A549 (cell line): ENCODE measurements around the gene PILRB. TPM values are rescaled to one million over a fixed set of nuclear protein-coding genes. Genes with fewer than 3 reads are reported as not detected.
"Not testable (repeated sequence)": the region's sequence is repeated elsewhere in the genome, so short reads cannot be mapped to it uniquely, and the experiment has no call there.

ENCODE experiments used
- ATAC-seq, 2 experiments: fragments of 200-7000 bp in 1 of 2; fragments of >200 bp in 1 of 2; cut with Nextera tagmentation in 1 of 2; cut with Tn5 transposase in 1 of 2; 3 replicates each; pipeline versions ENCODE4 v1.8.0 to v1.9.1; 2018 to 2020; ENCODE audit warnings: mild to moderate bottlenecking in 1 of 2, moderate library complexity in 1 of 2
- CTCF ChIA-PET: fragments of 300-600 bp; sonication (Branson Sonifier 250); formaldehyde crosslinking; extraction: SDS; loops from one replicate; lab custom pipeline; 2021; ENCODE audit warnings: antibody characterized with exemption, inconsistent platforms; lab: Yijun Ruan, JAX
- POLR2A ChIA-PET: fragments of 350-600 bp; formaldehyde crosslinking; extraction: SDS; loops from one replicate; lab custom pipeline; 2021; ENCODE audit warnings: antibody characterized with exemption, inconsistent platforms; lab: Yijun Ruan, JAX
- DNase-seq, 2 experiments: peaks; one replicate each; pipeline versions ENCODE4 v3.0.0 to v3.0.0-alpha.2; 2011 to 2016; ENCODE audit warnings: low read depth in 1 of 2, low spot score in 1 of 2
- FAIRE-seq: peaks from 2 replicates; lab custom pipeline; 2011; peaks lifted over from hg19 to GRCh38; lab: Jason Lieb, UNC
- H3K27ac ChIP-seq, 2 experiments: fragments of >200 bp; sonication (Bioruptor Twin); formaldehyde crosslinking; 3 replicates each; pipeline ENCODE4 v1.5.1; 2016 to 2017
- H3K4me1 ChIP-seq: fragments of >200 bp; sonication (Bioruptor Twin); formaldehyde crosslinking; 3 replicates; pipeline ENCODE4 v1.6.1; 2016
- H3K4me2 ChIP-seq: fragments of >200 bp; sonication (Bioruptor Twin); formaldehyde crosslinking; 3 replicates; pipeline ENCODE4 v1.6.1; 2016
- H3K4me3 ChIP-seq: fragments of >200 bp; sonication (Bioruptor Twin); formaldehyde crosslinking; 3 replicates; pipeline ENCODE4 v1.5.1; 2016
- H3K9me3 ChIP-seq: fragments of >200 bp; sonication (Bioruptor Twin); formaldehyde crosslinking; 3 replicates; pipeline ENCODE4 v1.6.1; 2016
- CBX2 ChIP-seq: fragments of 200-600 bp; sonication (generic); IDR thresholded peaks from 2 replicates; pipeline ENCODE4 v1.6.1; 2016; ENCODE audit warnings: low read depth, mild to moderate bottlenecking, borderline replicate concordance
- CBX8 ChIP-seq: fragments of 200-600 bp; sonication (generic); IDR thresholded peaks from 2 replicates; pipeline ENCODE4 v1.6.1; 2016
- CHD4 ChIP-seq: fragments of 200-600 bp; sonication (generic); IDR thresholded peaks from 2 replicates; pipeline ENCODE4 v1.6.1; 2016; ENCODE audit warnings: antibody characterized with exemption, mild to moderate bottlenecking, borderline replicate concordance
- EHF ChIP-seq: fragments of 250-450 bp; sonication (Bioruptor Pico); IDR thresholded peaks from 2 replicates; pipeline ENCODE4 v1.5.0; 2020; ENCODE audit warnings: mild to moderate bottlenecking
- EP300 ChIP-seq, 2 experiments: fragments of >200 bp; sonication (Bioruptor Twin); formaldehyde crosslinking; IDR thresholded peaks; 2 replicates in 1 of 2; 3 replicates in 1 of 2; pipeline ENCODE4 v1.6.1; 2016 to 2017
- ESRRA ChIP-seq: fragments of 150-350 bp; IDR thresholded peaks from 2 replicates; pipeline ENCODE4 v1.6.1; 2014; ENCODE audit warnings: mild to moderate bottlenecking, low read length, borderline replicate concordance
- KDM5A ChIP-seq: fragments of 200-600 bp; sonication (generic); IDR thresholded peaks from 2 replicates; pipeline ENCODE4 v1.6.1; 2016; ENCODE audit warnings: antibody characterized with exemption, mild to moderate bottlenecking
- MYC ChIP-seq: IDR thresholded peaks from 2 replicates; pipeline ENCODE4 v1.6.1; 2012; ENCODE audit warnings: mild to moderate bottlenecking, inconsistent platforms, low read length, improper control_type of control experiment, borderline replicate concordance
- NFE2L2 ChIP-seq: fragments of 150-350 bp; conservative IDR thresholded peaks from 2 replicates; pipeline ENCODE4 v1.6.1; 2014; ENCODE audit warnings: low read length
- NPAS2 ChIP-seq: fragments of 250-450 bp; sonication (Bioruptor Pico); IDR thresholded peaks from 2 replicates; pipeline ENCODE4 v1.8.0; 2022; ENCODE audit warnings: mild to moderate bottlenecking, moderate library complexity, borderline replicate concordance
- PHF8 ChIP-seq: fragments of 200-600 bp; sonication (generic); IDR thresholded peaks from 2 replicates; pipeline ENCODE4 v1.6.1; 2016; ENCODE audit warnings: low read depth, mild to moderate bottlenecking, antibody characterized with exemption, moderate library complexity, borderline replicate concordance
- POLR2AphosphoS2 ChIP-seq: conservative IDR thresholded peaks from 2 replicates; pipeline ENCODE4 v1.6.1; 2012; ENCODE audit warnings: low read length, improper control_type of control experiment, inconsistent platforms
- RNF2 ChIP-seq: fragments of 200-600 bp; sonication (generic); IDR thresholded peaks from 2 replicates; pipeline ENCODE4 v1.6.1; 2016; ENCODE audit warnings: low read depth, mild to moderate bottlenecking, antibody characterized with exemption, moderate library complexity, borderline replicate concordance
- ZC3H11A ChIP-seq: fragments of 450-650 bp; IDR thresholded peaks from 2 replicates; pipeline ENCODE4 v1.6.1; 2014; ENCODE audit warnings: antibody characterized with exemption, mild to moderate bottlenecking
- ZFP36 ChIP-seq: fragments of 450-650 bp; IDR thresholded peaks from 2 replicates; pipeline ENCODE4 v1.6.1; 2014; ENCODE audit warnings: borderline replicate concordance; ENCODE audit not compliant: partially characterized antibody
- WGBS: methylation state at CpG from one replicate; pipeline ENCODE4 v1.1.6; 2017; ENCODE audit errors: missing lambda C conversion rate; 5-methylcytosine and 5-hydroxymethylcytosine counted together
- polyA plus RNA-seq, 4 experiments: library from polyadenylated mRNA; depleted of rRNA in 3 of 4; stranded (reverse); fragments of >200 nt; fragmentation: RNase III in 1 of 4; extraction: RNeasy Plus Mini Kit Qiagen cat#74134 plus additional on column Dnase treatment in 1 of 4; gene quantifications; 2 replicates in 3 of 4; 3 replicates in 1 of 4; pipeline ENCODE4 v1.2.3, GENCODE V29; 2011 to 2017
- TF ChIP-seq, protein P1 (sequence below): IDR thresholded peaks from 2 replicates; pipeline ENCODE4 v1.6.1; 2012
- TF ChIP-seq, protein P2 (sequence below): fragments of >200 bp; sonication (Bioruptor Twin); formaldehyde crosslinking; IDR thresholded peaks from 3 replicates; pipeline ENCODE4 v1.5.1; 2016
- TF ChIP-seq, protein P3 (sequence below): fragments of >200 bp; sonication (Bioruptor Twin); formaldehyde crosslinking; IDR thresholded peaks from 2 replicates; pipeline ENCODE4 v1.6.1; 2016

PILRB gene
- polyA plus RNA-seq, 2 of the 4 experiments (the other 2 are of a cell fraction), result 24.9 to 47.8 TPM

DNA sequence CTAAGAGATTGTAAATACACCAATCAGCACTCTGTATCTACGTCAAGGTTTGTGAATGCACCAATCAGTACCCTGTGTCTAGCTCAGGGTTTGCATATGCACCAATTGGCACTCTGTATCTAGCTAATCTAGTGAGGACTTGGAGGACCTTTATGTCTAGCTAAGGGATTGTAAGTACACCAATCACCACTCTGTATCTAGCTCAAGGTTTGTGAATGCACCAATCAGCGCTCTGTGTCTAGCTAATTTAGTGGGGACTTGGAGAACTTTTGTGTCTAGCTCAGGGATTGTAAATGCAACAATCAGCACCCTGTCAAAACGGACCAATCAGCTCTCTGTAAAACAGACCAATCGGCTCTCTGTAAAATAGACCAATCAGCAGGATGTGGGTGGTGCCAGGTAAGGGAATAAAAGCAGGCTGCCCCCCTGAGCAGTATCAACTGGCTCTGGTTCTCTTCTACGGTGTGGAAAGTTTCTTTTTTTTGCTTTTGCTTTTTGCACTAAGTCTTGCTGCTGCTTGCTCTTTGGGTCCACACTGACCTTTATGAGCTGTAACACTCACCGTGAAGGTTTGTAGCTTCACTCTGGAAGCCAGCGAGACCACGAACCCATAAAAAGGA, 24.4 kb downstream of the PILRB start:
- H3K4me1 ChIP-seq, POLR2A ChIA-PET, H3K9me3 ChIP-seq, FAIRE-seq, ATAC-seq, H3K4me3 ChIP-seq, H3K27ac ChIP-seq, H3K4me2 ChIP-seq: not testable (repeated sequence)
- CTCF ChIA-PET, result interaction anchor here (1.1 to 3.6 kb wide), 2 partner anchors 11 to 25 kb away, joined by 3 to 15 read pairs; no protein-coding TSS in a partner anchor
- 68% methylated on average over 8 of the region's 8 CpGs for WGBS
- DNase-seq, result peak in 1 of 2 experiments; percentile 38

DNA sequence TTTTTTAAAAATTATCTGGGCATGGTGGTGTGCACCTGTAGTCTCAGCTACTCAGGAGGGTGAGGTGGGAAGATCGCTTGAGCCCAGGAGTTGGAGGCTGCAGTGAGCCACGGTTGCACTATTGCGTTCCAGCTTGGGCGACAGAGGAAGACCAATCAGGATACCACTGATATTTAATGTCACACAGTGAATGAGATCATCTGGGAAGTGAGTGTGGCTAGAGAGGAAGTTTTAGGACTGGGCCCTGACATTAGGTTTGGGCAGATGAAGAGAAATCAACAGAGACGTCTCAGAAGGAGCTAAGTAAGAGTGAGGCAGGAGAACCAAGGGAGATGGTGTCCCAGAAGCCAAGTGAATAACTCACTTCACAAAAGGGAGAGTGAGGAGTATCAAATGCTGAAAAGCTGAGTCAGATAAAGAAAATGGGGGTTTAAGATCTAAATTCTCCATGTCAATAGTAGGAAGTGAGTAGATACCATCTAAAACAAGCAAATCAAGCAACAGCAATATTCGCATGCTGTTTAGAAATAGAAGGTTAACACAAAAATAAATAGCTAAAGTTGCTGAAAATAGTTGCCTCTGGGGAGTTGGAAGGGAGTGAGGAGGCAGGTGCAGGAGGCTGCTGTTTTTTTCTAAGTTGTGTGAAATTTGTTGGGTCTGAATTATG, 26.8 kb downstream of the PILRB start:
- H3K4me3 ChIP-seq, result no peak overlapping the region
- CTCF ChIA-PET, result interaction anchor here (0.6 to 3.6 kb wide), 2 partner anchors 18 to 22 kb away, joined by 3 to 15 read pairs; no protein-coding TSS in a partner anchor
- no peak overlapping the region for H3K4me2 ChIP-seq
- H3K4me1 ChIP-seq, result no peaks in the 10 kb centered on the region
- no peaks in the 10 kb centered on the region for H3K9me3 ChIP-seq
- ATAC-seq (no peak), DNase-seq (no peak), FAIRE-seq (no peak)
- WGBS, result 82% methylated on average over 6 of the region's 6 CpGs
- no peak overlapping the region for H3K27ac ChIP-seq
- TF ChIP-seq MYC, result no peak
- TF ChIP-seq NFE2L2, result no peak
- TF ChIP-seq CBX8, result no peak
- TF ChIP-seq, protein P1, sequence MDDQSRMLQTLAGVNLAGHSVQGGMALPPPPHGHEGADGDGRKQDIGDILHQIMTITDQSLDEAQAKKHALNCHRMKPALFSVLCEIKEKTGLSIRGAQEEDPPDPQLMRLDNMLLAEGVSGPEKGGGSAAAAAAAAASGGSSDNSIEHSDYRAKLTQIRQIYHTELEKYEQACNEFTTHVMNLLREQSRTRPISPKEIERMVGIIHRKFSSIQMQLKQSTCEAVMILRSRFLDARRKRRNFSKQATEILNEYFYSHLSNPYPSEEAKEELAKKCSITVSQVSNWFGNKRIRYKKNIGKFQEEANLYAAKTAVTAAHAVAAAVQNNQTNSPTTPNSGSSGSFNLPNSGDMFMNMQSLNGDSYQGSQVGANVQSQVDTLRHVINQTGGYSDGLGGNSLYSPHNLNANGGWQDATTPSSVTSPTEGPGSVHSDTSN, result no peak
- TF ChIP-seq ZFP36, result no peak
- TF ChIP-seq ZC3H11A, result no peak
- TF ChIP-seq EP300 (IDR thresholded peaks at IDR 0.05), result no peak
- TF ChIP-seq RNF2, result no peak
- POLR2A ChIA-PET, result interaction anchor here (2.2 kb wide), 1 partner anchor 44 kb away, joined by 6 read pairs; the partner anchor contains the start of gene ZCWPW1

GRCh38 chr7:100386940-100387339, 29.0 kb downstream of the PILRB start:
- Histone ChIP-seq H3K4me2 (no peak overlapping the region), H3K4me3 (no peak overlapping the region), H3K9me3 (no peaks in the 10 kb centered on the region), H3K27ac (no peak overlapping the region), H3K4me1 (no peaks in the 10 kb centered on the region)
- 79% methylated on average over 5 of the region's 5 CpGs for WGBS
- no peak for DNase-seq
- ChIA-PET CTCF (interaction anchor here (0.6 to 0.9 kb wide), 2 partner anchors 9 to 20 kb away, joined by 3 to 4 read pairs; no protein-coding TSS in a partner anchor), POLR2A (interaction anchor here (2.2 kb wide), 1 partner anchor 42 kb away, joined by 6 read pairs; the partner anchor contains the start of gene ZCWPW1)
- no peak for ATAC-seq
- no peak for FAIRE-seq
- no peak for TF ChIP-seq EHF
- TF ChIP-seq RNF2, result no peak
- TF ChIP-seq, protein P2, sequence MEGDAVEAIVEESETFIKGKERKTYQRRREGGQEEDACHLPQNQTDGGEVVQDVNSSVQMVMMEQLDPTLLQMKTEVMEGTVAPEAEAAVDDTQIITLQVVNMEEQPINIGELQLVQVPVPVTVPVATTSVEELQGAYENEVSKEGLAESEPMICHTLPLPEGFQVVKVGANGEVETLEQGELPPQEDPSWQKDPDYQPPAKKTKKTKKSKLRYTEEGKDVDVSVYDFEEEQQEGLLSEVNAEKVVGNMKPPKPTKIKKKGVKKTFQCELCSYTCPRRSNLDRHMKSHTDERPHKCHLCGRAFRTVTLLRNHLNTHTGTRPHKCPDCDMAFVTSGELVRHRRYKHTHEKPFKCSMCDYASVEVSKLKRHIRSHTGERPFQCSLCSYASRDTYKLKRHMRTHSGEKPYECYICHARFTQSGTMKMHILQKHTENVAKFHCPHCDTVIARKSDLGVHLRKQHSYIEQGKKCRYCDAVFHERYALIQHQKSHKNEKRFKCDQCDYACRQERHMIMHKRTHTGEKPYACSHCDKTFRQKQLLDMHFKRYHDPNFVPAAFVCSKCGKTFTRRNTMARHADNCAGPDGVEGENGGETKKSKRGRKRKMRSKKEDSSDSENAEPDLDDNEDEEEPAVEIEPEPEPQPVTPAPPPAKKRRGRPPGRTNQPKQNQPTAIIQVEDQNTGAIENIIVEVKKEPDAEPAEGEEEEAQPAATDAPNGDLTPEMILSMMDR, result no peak
- TF ChIP-seq PHF8, result no peak
- TF ChIP-seq ESRRA, result no peak
- TF ChIP-seq CBX2, result no peak
- TF ChIP-seq KDM5A, result no peak
- no peak for TF ChIP-seq NFE2L2
- TF ChIP-seq POLR2AphosphoS2, result no peak

- no peak for DNase-seq
- CTCF ChIA-PET, result interaction anchor here (0.7 to 0.9 kb wide), 2 partner anchors 19 to 21 kb away, joined by 3 to 4 read pairs; no protein-coding TSS in a partner anchor
- Histone ChIP-seq H3K9me3 (no peaks in the 10 kb centered on the region), H3K4me1 (no peaks in the 10 kb centered on the region), H3K4me2 (no peak overlapping the region), H3K27ac (no peak overlapping the region), H3K4me3 (no peak overlapping the region)
- POLR2A ChIA-PET, result no interaction called here
- no peak for FAIRE-seq
- ATAC-seq, result no peak
- 62% methylated on average over 2 of the region's 2 CpGs for WGBS
- TF ChIP-seq CHD4, result no peak
- TF ChIP-seq, protein P3, sequence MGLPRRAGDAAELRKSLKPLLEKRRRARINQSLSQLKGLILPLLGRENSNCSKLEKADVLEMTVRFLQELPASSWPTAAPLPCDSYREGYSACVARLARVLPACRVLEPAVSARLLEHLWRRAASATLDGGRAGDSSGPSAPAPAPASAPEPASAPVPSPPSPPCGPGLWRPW, result no peak
- TF ChIP-seq NPAS2 (CRISPR knock-in tag), result no peak
These were observed 29.8 kb downstream of the PILRB start for GRCh38 chr7:100387695-100388094.
